CD14-positive monocyte (primary cell): ENCODE measurements around the gene P4HA1. TPM values are rescaled to one million over a fixed set of nuclear protein-coding genes. Genes with fewer than 3 reads are reported as not detected.

Source experiments
- DNase-seq, 3 donors: peaks; one replicate each; pipeline ENCODE4 v3.0.0-alpha.2; 2011 to 2022
- H2AFZ ChIP-seq: 2 replicates; pipeline ENCODE4 v1.6.0; 2012; ENCODE audit warnings: mild to moderate bottlenecking, low read depth, low read length, inconsistent platforms; ENCODE audit not compliant: insufficient read depth, poor library complexity, severe bottlenecking
- H3K27ac ChIP-seq, 2 donors: 1 replicate in 1 of 2; 2 replicates in 1 of 2; pipeline ENCODE4 v1.5.1; 2012 to 2013; ENCODE audit warnings: low read length in 2 of 2, control low read depth in 1 of 2, inconsistent platforms in 1 of 2, low read depth in 1 of 2, mild to moderate bottlenecking in 1 of 2
- H3K27me3 ChIP-seq, 2 donors: one replicate each; pipeline versions ENCODE4 v1.6.0 to v1.6.1; 2011 to 2013; ENCODE audit warnings: low read length in 2 of 2; ENCODE audit not compliant: control insufficient read depth in 2 of 2, insufficient read depth in 2 of 2
- H3K36me3 ChIP-seq, 2 donors: replicated peaks in 1 of 2; 1 replicate in 1 of 2; 2 replicates in 1 of 2; pipeline versions ENCODE4 v1.5.1 to v1.6.1; 2012 to 2013; ENCODE audit warnings: low read length in 2 of 2, control low read depth in 1 of 2, inconsistent platforms in 1 of 2, mild to moderate bottlenecking in 1 of 2; ENCODE audit not compliant: insufficient read depth in 2 of 2, control insufficient read depth in 1 of 2
- H3K4me1 ChIP-seq, 2 donors: 1 replicate in 1 of 2; 2 replicates in 1 of 2; pipeline versions ENCODE4 v1.5.1 to v1.6.1; 2012 to 2013; ENCODE audit warnings: low read length in 2 of 2, control low read depth in 1 of 2, inconsistent platforms in 1 of 2, mild to moderate bottlenecking in 1 of 2, moderate library complexity in 1 of 2; ENCODE audit not compliant: insufficient read depth in 2 of 2, control insufficient read depth in 1 of 2
- H3K4me2 ChIP-seq: replicated peaks from 2 replicates; pipeline ENCODE3; 2012; ENCODE audit warnings: low read length, moderate library complexity, mild to moderate bottlenecking; ENCODE audit not compliant: poor library complexity, severe bottlenecking; ENCODE audit errors: extremely low read depth
- H3K4me3 ChIP-seq, 3 experiments: fragments of 200-600 bp in 1 of 3; sonication (generic) in 1 of 3; replicated peaks in 1 of 3; 1 replicate in 2 of 3; 2 replicates in 1 of 3; pipeline ENCODE4 v1.5.1; 2011 to 2013; ENCODE audit warnings: low read length in 3 of 3, mild to moderate bottlenecking in 3 of 3, control low read depth in 2 of 3, low read depth in 2 of 3, inconsistent platforms in 1 of 3, moderate library complexity in 1 of 3
- H3K79me2 ChIP-seq: 2 replicates; pipeline ENCODE4 v1.6.0; 2012; ENCODE audit warnings: mild to moderate bottlenecking, control low read depth, inconsistent platforms, low read length, moderate library complexity; ENCODE audit not compliant: insufficient read depth
- H3K9ac ChIP-seq: 2 replicates; pipeline ENCODE4 v1.6.0; 2017; ENCODE audit warnings: low read length, mild to moderate bottlenecking; ENCODE audit not compliant: insufficient read depth, poor library complexity, severe bottlenecking
- H3K9me3 ChIP-seq, 2 donors: replicated peaks in 1 of 2; 1 replicate in 1 of 2; 2 replicates in 1 of 2; pipeline versions ENCODE4 v1.5.1 to v1.6.1; 2012 to 2013; ENCODE audit warnings: low read length in 2 of 2, control low read depth in 1 of 2; ENCODE audit not compliant: control insufficient read depth in 1 of 2, insufficient read depth in 1 of 2
- H4K20me1 ChIP-seq: 2 replicates; pipeline ENCODE4 v1.6.0; 2012; ENCODE audit warnings: mild to moderate bottlenecking, low read length, control low read depth, moderate library complexity; ENCODE audit not compliant: insufficient read depth
- H3K27ac Mint-ChIP-seq, 7 donors: one replicate each; pipeline ENCODE4 v1.8.0; 2020; ENCODE audit warnings: mild to moderate bottlenecking in 7 of 7, mixed read lengths in 7 of 7, moderate library complexity in 6 of 7, inconsistent platforms in 2 of 7
- H3K27me3 Mint-ChIP-seq, 3 donors: one replicate each; pipeline ENCODE4 v1.8.0; 2021 to 2022; ENCODE audit warnings: low read depth in 3 of 3, mild to moderate bottlenecking in 3 of 3, mixed read lengths in 3 of 3, moderate library complexity in 3 of 3, inconsistent platforms in 1 of 3
- H3K36me3 Mint-ChIP-seq, 2 donors: one replicate each; pipeline ENCODE4 v1.8.0; 2020; ENCODE audit warnings: mixed read lengths in 2 of 2, inconsistent platforms in 1 of 2, mild to moderate bottlenecking in 1 of 2
- H3K4me1 Mint-ChIP-seq: one replicate; pipeline ENCODE4 v1.8.0; 2020; ENCODE audit warnings: mild to moderate bottlenecking, mixed read lengths
- H3K4me3 Mint-ChIP-seq, 2 donors: one replicate each; pipeline ENCODE4 v1.8.0; 2020; ENCODE audit warnings: mild to moderate bottlenecking in 2 of 2, mixed read lengths in 2 of 2, moderate library complexity in 1 of 2
- H3K9me3 Mint-ChIP-seq, 7 donors: one replicate each; pipeline ENCODE4 v1.8.0; 2020 to 2022; ENCODE audit warnings: mixed read lengths in 7 of 7, mild to moderate bottlenecking in 6 of 7, moderate library complexity in 6 of 7, inconsistent platforms in 2 of 7
- CTCF ChIP-seq: fragments of 200-600 bp; IDR thresholded peaks from one replicate; pipeline ENCODE4 v1.8.0; 2022; ENCODE audit warnings: antibody characterized with exemption, mild to moderate bottlenecking
- WGBS: methylation state at CpG from one replicate; pipeline ENCODE4 v1.1.5; 2013; ENCODE audit warnings: missing lambda C conversion rate; ENCODE audit not compliant: insufficient coverage; 5-methylcytosine and 5-hydroxymethylcytosine counted together
- intact Hi-C, 2 donors: fragments of 100-400 bp; cut with micrococcal nuclease; formaldehyde crosslinking; loops; one replicate each; pipeline versions ENCODE4 v1.15.0 to v1.15.1; 2023
- polyA plus RNA-seq, 3 donors: library from polyadenylated mRNA; depleted of rRNA in 1 of 3; unstranded in 2 of 3; stranded (reverse) in 1 of 3; fragments of 300-500 nt in 2 of 3; fragments of >200 nt in 1 of 3; fragmentation: Illumina TruSeq in 2 of 3; gene quantifications; 1 replicate in 2 of 3; 2 replicates in 1 of 3; pipeline ENCODE4 v1.2.3, GENCODE V29; 2012 to 2021

Gene P4HA1
- polyA plus RNA-seq, 3 donors, result 20.1 to 44.3 (median 43.9) TPM

- peak overlapping the region; percentile 95 to 96 for H3K4me3 Mint-ChIP-seq
- peak overlapping the region; percentile 58 to 98 (median 93) for H3K4me3 ChIP-seq
- peaks cover 49% of the 10 kb centered on the region for H3K79me2 ChIP-seq
- peaks cover 7 to 11% of the 10 kb centered on the region in 2 donors for H3K36me3 ChIP-seq
- intact Hi-C loops, result loop anchor here (5.0 to 10.0 kb wide), 3 partner anchors 49 to 152 kb away; partner anchors contain the start of genes DNAJC9 (in 1 of the 2), ECD (in 1 of the 2) and FAM149B1 (in 1 of the 2)
- no peaks in the 10 kb centered on the region for H3K9me3 Mint-ChIP-seq
- H3K9me3 ChIP-seq, result no peaks in the 10 kb centered on the region
- H3K4me2 ChIP-seq, result peak overlapping the region; percentile 95
- H3K27me3 Mint-ChIP-seq, result no peaks in the 10 kb centered on the region
- no peaks in the 10 kb centered on the region for H3K27me3 ChIP-seq
- peaks cover 29% of the 10 kb centered on the region for H4K20me1 ChIP-seq
- peaks cover 16 to 26% of the 10 kb centered on the region in 2 donors for H3K4me1 ChIP-seq
- H3K36me3 Mint-ChIP-seq, result peaks cover 11 to 14% of the 10 kb centered on the region in 2 donors
- H3K27ac ChIP-seq, result peak overlapping the region; percentile 92 to 96
- peak; percentile 32 to 59 (median 38) for DNase-seq
- H2AFZ ChIP-seq, result peak overlapping the region; percentile 88
- TF ChIP-seq CTCF, result no peak
- H3K4me1 Mint-ChIP-seq, result peaks cover 30% of the 10 kb centered on the region
- H3K9ac ChIP-seq, result peak overlapping the region; percentile 87
- H3K27ac Mint-ChIP-seq, result peak overlapping the region; percentile 87 to 97 (median 95)
- WGBS, result 0% methylated on average over 5 of the region's 14 CpGs
Measured at GRCh38 chr10:73095481-73096021, 1.1 kb downstream of the P4HA1 start.

- Mint-ChIP-seq H3K27me3 (no peaks in the 10 kb centered on the region), H3K4me1 (peaks cover 30% of the 10 kb centered on the region), H3K4me3 (peak overlapping the region; percentile 95 to 96), H3K27ac (peak overlapping the region; percentile 87 to 97 (median 95)), H3K36me3 (peaks cover 9 to 11% of the 10 kb centered on the region in 2 donors), H3K9me3 (no peaks in the 10 kb centered on the region)
- H3K9ac ChIP-seq, result peak overlapping the region; percentile 87
- intact Hi-C loops, result loop anchor here (5.0 to 10.0 kb wide), 3 partner anchors 50 to 152 kb away; partner anchors contain the start of genes DNAJC9 (in 1 of the 2), ECD (in 1 of the 2) and FAM149B1 (in 1 of the 2)
- H3K79me2 ChIP-seq, result peaks cover 55% of the 10 kb centered on the region
- H3K9me3 ChIP-seq, result no peaks in the 10 kb centered on the region
- peaks cover 16 to 26% of the 10 kb centered on the region in 2 donors for H3K4me1 ChIP-seq
- peak overlapping the region; percentile 88 for H2AFZ ChIP-seq
- TF ChIP-seq CTCF, result no peak
- no peak for DNase-seq
- H3K4me2 ChIP-seq, result peak overlapping the region; percentile 95
- peaks cover 35% of the 10 kb centered on the region for H4K20me1 ChIP-seq
- peaks cover 2 to 8% of the 10 kb centered on the region in 2 donors for H3K36me3 ChIP-seq
- WGBS, result no CpG with 5 or more reads among the region's 5 CpGs
- peak overlapping the region; percentile 58 to 98 (median 93) for H3K4me3 ChIP-seq
- H3K27ac ChIP-seq, result peak overlapping the region; percentile 92 to 96
- no peaks in the 10 kb centered on the region for H3K27me3 ChIP-seq
Measured at GRCh38 chr10:73094986-73095480, 1.6 kb downstream of the P4HA1 start.
